Anterior cingulate cortex (tissue), 58 donors: ENCODE measurements around the gene GNAT3.

Experiments
- DNase-seq, 58 donors: peaks; one replicate each; lab custom pipeline; 2025; lab: John Stamatoyannopoulos, UW

Gene GNAT3

DNA sequence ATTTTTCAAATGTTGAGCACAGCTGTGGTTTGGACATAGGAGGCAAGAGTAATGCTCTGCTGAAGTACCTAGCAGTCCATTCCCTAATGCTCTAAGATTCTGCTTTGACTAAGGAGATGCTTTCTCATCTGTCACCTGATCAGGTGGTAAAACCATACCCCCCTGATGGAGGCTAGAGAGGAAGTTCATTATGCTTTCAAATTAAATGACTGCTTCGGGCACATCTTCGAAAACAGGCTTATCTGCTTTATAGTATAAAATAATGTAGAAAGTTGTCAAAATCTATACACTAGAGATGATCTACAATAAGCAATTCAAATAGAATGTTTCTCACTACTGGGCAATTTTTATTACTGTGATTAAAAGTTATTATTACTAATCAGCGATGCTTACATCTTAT lies at the start of gene GNAT3:
Gene GNAT3 (minus strand): TSS at position 101 of the 400 bp plus-strand sequence. CDS start 138 bp downstream, outside the sequence.
- DNase-seq = no peak

DNA sequence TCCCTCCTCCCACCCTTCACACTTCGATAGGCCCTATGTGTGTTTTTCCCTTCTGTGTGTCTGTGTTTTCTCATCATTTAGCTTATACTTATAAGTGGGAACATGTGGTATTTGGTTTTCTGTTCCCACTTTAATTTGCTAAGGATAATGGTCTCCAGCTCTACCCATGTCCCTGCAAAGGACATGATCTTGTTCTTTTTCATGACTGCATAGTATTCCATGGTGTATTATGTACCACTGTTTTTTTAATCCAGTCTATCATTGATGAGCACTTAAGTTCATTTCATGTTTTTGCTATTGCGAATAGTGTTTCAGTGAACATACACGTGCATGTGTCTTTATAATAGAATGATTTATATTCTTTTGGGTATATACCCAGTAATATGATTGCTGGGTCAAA lies 46.3 kb upstream of the GNAT3 start:
- no peak for DNase-seq

DNA sequence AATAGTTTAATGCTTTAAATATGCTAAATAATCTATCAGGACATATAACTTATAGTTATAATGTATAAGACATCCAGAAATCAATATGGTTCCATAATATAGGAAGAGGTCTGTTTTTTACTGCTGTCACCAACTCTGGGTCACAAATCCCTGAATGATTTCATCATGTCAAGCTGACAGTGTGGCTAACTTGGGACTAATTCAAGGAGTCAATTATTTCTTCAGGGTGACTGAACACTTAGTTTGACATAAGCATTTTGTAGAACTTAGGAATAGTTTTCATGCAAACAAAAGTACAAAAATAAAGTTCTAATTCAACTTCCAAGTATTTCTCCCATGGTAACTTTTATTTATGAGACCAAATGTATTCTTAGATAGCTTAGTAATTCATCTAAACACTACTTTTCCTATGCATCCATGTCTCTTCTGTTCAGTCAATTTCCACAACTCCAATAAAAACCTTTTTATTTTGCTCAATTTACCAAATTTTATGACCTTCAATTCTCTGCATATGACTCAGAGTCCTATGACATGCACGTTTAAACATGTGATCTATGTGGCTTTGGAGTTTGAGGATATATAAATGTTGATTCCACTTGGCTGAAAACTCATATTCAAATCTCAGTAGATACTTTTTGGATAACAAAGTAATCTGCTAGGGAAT lies 40.3 kb upstream of the GNAT3 start:
- no peak for DNase-seq

DNA sequence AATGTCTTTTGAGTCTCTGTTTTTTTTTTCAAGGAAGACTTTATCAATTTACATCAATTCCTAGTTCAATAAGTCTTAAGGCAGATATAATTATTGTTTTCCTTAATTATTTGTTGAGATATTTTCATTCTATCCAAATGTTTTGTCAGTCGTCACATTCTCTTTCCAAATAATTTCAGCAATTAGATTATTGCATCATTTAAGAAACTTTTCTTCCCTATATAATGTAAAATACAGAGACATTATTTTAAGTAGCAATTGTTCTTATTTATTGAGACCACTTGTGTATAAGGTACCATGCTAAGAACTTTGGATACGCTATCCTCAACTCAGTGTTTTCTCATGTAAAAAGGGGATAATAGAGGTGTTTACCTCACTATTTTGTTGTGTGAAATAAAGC lies 38.1 kb upstream of the GNAT3 start:
- no peak for DNase-seq

DNA sequence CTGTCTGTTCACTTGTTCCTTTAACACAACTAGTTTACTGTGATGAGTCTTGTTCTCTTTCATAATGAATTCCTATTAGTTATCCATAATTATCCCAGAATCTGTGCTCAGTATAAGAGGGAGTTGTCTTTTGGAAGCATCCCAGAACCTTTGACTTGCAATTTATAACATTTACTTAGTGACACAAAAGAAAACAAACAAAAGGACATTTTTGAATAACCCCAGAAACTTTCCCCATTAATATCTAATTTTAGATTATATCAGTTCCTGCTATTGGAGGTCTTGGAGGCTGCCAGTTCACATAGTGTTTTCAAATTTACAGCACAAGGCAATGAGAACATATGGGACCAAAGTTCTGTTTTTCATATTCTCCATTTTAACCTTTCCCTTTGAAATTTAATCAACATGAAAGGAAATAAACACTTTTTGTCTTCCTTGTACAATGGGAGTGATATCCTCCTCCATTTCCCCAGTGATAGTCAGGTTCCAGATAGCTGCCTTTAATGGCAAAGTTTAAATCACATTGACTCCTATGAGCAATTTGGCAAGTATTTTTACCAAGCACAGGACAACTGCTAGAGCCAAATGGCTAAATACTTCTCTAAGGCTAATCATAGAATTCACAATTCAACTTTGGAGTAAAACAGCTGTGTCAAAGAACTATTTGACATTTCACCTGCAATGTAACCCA lies 37.1 kb upstream of the GNAT3 start:
- DNase-seq = no peak

DNA sequence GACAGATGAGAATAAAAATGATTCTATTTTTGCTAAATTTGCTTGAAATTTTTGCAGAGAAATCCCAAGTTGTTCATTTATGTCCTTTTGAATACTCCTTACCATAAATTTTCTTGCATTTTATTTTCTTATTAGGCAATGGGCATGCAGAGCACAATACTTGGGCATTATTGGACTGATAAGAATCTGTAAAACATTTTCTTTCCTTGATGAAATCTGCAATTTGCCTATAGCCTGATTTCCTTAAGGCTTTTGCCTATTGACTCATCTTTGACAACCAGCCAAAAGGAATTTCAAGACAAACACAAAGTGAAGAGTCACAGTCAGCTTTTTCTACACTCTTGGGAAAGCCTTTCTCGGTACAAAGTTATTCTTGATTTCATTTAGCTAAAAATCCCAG lies 30.5 kb upstream of the GNAT3 start:
- peak in 1 of 58 donors; percentile 3 for DNase-seq

DNA sequence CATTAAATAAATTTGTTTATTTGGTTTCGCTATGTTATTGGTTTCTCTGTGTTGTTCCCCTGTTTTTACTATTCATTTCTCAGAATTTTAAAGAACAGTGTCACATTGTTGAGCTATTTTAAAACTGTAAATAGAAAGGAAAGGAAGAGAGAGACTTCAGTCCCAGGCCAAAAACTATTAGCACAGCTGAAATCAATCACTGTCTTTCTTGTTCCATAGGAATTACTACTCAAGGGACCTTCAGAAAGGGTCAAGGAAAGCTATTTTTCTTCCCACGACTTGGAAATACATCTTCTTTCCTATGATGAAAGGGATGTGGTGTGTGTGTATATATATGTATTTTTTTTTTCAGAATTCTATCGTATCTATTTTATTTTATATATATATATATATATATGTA lies 29.0 kb upstream of the GNAT3 start:
- DNase-seq = no peak

DNA sequence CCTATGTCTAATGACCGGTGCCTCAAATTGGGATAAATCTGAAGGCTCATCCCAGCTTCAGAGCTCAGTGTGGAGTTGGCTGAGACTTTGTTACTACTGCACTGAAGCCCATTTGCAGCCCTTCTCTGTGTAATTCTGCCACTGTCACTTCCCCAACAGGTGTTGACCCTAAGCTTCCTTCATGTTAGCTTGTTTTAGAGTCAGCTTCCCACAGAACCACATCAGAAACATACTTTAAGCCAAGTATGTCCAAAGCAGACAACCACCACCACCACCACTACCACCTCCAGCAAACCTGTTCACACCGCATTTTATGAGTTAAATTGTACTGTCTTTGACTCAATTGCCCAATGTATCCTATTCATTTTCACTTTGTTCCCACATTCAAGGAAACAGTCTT lies 25.2 kb upstream of the GNAT3 start:
- no peak for DNase-seq

DNA sequence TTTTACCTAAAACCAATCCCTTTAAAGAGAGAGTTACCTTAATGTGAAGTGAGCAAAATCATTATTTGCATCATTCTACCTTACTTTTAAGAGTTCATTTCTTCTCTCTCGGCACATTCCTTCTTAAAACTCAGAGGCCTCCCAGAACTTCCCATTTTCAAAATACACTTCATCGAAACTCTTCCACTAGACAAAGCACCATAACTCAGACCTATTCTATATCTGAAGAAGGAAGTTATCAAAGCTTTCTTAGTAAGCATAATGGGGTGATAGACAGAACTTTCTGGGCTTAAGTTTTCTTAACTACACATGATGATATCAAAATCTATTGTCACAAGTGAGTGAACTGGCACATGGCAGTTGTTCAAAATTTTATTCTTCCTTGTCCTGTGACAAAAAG lies 24.6 kb upstream of the GNAT3 start:
- DNase-seq = no peak

DNA sequence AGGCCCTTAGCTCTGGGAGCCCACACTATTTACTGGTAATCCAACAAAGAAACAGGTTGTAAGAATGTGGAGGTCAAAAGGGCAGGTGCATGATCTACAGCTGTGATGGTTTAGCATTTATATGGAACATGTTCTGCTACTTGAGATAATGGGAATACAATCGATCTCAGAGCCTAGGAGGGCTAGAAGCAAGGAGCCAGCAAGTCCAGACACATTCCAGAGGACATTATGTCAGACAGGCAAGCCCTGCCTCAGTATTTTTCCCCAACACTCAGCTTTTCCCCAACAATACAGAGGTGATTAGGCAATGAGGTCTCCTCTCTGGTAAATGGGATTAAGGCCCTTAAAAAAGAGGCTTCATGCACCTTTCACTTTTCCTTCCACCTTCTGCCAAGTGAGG lies 21.4 kb upstream of the GNAT3 start:
- no peak for DNase-seq

DNA sequence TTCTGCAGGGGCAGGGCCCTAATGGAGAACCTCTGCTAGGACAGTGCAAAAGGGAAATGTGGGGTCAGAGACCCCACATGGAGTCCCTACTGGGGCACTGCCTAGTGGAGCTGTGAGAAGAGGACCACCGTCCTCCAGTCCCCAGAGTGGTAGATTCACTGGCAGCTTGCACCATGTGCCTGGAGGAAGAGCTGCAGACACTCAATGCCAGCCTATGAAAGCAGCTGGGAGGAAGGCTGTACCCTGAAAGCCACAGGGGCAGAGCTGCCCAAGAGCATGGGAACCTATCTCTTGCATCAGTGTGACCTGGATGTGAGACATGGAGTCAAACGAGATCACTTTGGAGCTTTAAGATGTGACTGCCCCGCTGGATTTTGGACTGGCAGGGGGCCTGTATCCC lies 20.3 kb upstream of the GNAT3 start:
- no peak for DNase-seq

DNA sequence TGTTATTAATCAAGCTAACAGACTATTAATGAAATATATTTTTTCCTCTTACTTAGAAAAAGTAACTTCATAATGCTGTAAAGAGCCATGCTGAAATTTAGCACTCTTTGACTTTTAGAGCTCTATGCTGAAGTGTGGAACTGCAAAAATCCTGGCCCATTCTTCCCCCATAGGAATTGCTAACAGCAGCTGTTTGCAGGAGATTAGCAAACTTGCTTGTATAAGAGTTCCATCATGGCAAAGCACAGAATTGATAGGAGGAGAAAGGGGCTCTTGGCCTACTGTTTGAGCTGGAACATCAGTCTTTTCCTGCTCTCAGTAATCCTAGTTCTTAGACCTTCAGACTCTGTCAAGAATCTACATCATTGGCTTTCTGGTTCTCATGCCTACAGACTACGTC lies 18.3 kb upstream of the GNAT3 start:
- no peak for DNase-seq

DNA sequence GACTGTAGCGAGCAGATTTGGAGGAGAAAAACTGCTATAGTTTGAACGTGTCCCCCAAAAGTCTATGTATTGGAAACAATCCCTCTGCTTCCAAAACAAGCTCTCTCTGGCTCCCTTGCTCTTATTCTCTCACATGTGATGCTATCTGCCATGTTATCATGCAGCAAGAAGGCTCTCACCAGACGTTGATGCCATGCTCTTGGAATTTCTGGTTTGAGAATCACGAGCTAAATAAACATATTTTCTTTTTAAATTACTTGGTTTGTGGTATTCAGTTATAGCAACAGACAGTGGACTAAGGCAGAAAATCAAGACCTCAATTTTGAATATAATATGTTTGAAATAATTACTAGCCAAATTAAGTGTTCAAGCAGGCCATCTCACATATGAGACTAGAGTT lies 17.5 kb upstream of the GNAT3 start:
- no peak for DNase-seq

DNA sequence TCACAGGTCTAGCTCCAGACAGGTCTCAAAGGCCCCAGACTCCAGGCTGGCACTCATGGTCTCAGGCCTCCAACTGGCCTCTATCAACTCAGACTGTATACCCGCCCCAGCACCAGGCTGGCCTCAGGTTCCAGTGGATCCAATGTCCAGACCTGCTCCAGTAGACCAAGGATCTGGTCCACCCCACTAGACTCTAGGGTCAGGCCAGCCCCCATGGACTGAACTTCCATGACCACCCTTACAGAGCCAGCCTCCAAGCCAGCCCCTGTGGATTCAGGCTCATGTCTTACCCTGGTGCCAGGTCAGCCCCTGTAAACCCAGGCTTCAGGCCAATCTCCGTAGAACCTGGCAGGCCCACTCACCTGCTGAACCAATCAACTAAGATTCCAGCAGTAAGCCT lies 16.8 kb upstream of the GNAT3 start:
- DNase-seq = no peak

DNA sequence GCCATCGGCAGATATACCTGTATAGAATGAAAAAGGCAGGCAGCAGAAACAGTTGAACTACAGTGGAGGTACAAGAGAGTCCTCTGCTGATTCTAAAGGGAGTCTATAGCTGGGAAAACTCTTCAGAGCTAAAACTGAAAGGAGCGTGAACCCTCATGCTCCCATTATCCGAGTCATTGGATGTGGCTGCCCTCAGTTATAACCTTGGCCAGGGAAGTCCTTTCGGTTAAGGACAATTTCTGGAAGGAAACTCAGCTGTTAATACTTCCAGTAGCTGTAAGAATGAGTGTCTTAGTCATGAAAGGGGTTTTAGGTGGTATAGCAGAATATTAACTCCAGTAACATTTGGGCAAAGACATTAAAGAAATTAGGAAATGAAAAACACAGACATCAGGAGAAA lies 14.6 kb upstream of the GNAT3 start:
- no peak for DNase-seq

DNA sequence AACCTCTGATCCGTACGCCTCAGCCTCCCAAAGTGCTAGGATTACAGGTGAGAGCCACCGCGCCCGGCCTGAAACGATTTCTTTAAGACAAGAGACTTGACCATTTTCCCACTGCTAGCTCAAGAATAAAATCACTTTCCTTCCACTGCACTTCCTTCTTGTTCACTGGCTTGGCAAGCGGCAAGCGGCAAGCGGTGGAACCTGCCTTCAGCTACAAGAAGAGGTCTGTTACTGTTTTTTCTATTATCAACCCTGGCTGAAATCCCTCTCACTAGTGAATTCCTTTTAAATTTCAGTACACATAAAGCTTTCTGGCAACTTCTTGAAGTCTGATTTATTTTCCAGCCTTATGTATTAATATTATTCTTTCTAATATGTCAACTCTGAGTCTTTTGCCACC lies 12.8 kb upstream of the GNAT3 start:
- DNase-seq = no peak

DNA sequence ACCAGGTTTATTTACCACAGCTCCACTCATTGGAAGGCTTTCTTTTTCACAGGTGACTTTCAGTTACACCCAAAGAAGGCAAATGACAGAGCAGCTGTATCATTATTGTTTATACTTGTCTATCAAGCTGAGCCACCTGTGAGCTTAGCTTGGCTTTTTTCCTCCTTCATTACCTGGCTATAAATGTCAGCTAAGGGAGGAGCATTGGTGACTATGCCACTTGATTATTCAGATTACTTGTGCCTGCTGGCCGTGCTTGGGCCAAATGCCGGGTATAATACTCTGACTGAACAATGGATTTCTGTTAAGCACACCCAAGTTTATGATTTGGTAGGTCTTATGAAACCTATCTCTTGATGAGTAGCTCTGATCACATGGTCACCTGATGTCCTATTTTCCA lies 9.9 kb upstream of the GNAT3 start:
- DNase-seq = no peak

DNA sequence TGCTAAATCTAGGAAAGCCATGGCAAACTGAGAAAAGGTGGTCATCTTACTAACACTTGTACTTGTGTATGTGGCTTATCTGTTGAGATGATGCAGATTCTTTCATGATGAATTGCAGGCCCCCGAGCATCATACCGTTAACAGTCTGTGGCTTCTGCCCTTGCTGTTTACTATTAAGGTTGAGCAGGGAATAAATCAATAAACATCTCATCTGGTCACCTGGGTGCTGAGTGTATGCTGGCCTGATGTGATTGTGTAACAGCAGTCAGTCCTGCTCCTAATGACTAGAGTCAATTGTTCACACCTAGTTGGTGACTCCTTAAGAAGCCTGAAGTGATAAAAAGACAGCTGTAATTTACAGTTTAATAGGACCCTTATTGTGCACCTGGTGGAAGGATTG lies 8.3 kb upstream of the GNAT3 start:
- DNase-seq = no peak

DNA sequence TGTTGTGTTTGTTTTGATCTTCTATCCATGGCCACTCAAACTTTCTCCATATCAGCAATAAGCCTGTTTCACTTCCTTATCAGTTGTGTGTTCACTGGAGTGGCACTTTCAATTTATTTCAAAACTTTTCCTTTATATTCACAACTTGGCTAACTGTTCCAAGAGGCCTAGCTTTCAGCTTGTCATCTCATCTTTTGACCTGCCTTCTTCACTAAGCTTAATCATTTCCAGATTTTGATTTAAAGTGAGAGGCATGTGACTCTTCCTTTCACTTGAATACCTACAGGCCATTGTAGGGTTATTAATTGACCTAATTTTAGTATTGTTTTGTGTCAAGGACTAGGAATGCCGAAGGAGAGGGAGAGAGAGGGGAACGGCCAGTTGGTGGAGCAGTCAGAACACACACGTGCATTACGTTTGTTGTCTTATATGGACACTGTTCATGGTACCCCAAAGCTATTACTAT lies 5.5 kb upstream of the GNAT3 start:
- DNase-seq = no peak

DNA sequence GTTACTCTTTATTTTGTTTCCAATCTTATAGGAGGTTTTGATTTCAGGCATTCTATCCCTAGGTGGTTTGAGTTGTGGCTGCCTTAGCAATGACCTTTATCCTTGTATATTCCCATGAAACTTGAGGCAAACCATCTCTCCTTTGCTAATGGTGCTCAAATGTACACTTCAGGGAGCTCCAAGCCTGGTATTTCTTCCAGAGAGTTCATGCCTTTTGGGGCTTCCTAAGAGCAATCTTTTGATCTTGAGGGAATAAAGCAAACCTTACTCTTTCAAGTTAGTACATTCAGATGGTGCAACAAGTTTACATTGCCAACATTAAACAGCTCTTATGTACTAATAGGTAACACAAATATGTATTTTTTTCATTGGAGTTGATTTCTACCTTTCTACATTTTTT lies 3.4 kb upstream of the GNAT3 start:
- DNase-seq = no peak

DNA sequence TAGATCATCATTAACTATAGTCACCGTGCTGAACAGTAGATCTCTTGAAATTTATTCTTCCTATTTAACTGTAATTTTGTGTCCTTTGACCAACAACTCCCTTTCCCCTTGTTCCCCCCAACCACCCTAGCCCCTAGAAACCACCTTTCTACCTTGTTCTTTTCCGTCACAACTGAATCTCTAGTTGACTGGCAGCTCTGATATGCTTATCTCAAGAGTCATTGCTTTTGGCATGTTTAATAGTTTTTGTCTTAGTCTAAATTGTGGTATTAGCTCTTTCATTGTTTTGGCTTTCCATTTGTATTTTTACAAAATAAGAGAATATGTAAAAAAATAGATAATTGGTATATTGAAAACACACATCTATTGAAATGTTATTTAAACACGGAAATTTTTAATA lies 1.8 kb downstream of the GNAT3 start:
- DNase-seq = no peak

DNA sequence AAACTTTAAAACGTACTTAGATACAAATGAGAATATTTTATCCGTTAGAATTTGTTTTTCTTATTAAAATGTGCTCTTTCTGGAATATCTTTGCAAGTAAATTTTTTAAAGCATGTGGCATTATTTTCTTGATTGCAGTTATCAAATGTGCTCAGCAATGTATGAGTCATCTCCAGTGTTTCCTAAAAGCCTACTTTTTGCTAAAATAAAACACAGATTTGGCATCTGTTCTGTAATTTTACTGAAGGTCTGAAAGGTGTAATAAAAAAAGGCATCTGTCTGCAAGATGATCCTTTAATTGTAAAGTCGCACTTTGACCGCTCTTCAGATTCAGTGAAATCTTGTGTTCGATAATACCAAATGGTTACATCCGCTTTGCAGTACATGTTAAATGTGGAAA lies 3.4 kb downstream of the GNAT3 start:
- DNase-seq = no peak
